SU-DHL-6 (cell line): ENCODE data around the gene AHRR.

Experiments used
- H2AFZ ChIP-seq: fragments of 200-600 bp; sonication (generic); 2 replicates; pipeline ENCODE4 v1.6.1; 2014; ENCODE audit warnings: low read depth, mild to moderate bottlenecking, moderate library complexity, mixed read lengths, antibody characterized with exemption, low read length; ENCODE audit not compliant: severe bottlenecking
- H3F3A ChIP-seq: fragments of 200-600 bp; shearing (Covaris generic); 2 replicates; pipeline ENCODE4 v1.6.0; 2016; ENCODE audit warnings: antibody characterized with exemption, mild to moderate bottlenecking; ENCODE audit not compliant: insufficient read depth
- H3K27ac ChIP-seq: fragments of 200-600 bp; sonication (generic); 2 replicates; pipeline ENCODE4 v1.5.1; 2016; ENCODE audit warnings: low read depth, mild to moderate bottlenecking, low read length, moderate library complexity, mixed read lengths
- H3K27me3 ChIP-seq: fragments of 200-600 bp; sonication (generic), shearing (Covaris generic); 2 replicates; pipeline ENCODE4 v1.6.0; 2014; ENCODE audit warnings: mild to moderate bottlenecking, low read length
- H3K36me3 ChIP-seq: fragments of 200-600 bp; sonication (generic); 2 replicates; pipeline ENCODE4 v1.6.1; 2014; ENCODE audit warnings: mild to moderate bottlenecking, low read length, mixed read lengths
- H3K4me2 ChIP-seq: fragments of 300-600, 200-600 bp; shearing (Covaris generic), sonication (generic); 2 replicates; pipeline ENCODE4 v1.6.0; 2014; ENCODE audit warnings: low read length, low read depth, mild to moderate bottlenecking; ENCODE audit not compliant: poor library complexity, severe bottlenecking
- H3K4me3 ChIP-seq: fragments of 200-600 bp; sonication (generic); 2 replicates; pipeline ENCODE4 v1.5.1; 2014; ENCODE audit warnings: antibody characterized with exemption, low read length, mild to moderate bottlenecking, mixed read lengths; ENCODE audit not compliant: insufficient read depth, poor library complexity, severe bottlenecking
- H3K79me2 ChIP-seq: fragments of 200-600 bp; sonication (generic); 2 replicates; pipeline ENCODE4 v1.6.1; 2014; ENCODE audit warnings: mild to moderate bottlenecking, low read length, moderate library complexity; ENCODE audit not compliant: insufficient read depth
- H3K9ac ChIP-seq: fragments of 200-600 bp; sonication (generic); 2 replicates; pipeline ENCODE4 v1.7.0; 2014; ENCODE audit warnings: mild to moderate bottlenecking, low read length
- H3K9me2 ChIP-seq: fragments of 200-600 bp; sonication (generic); replicated peaks from 2 replicates; pipeline ENCODE4 v1.6.1; 2014; ENCODE audit warnings: low read length; ENCODE audit not compliant: insufficient read depth
- H3K9me3 ChIP-seq: fragments of 200-600 bp; sonication (generic); 2 replicates; pipeline ENCODE4 v1.6.1; 2014; ENCODE audit warnings: low read length, mixed read lengths; ENCODE audit not compliant: insufficient read depth
- H4K20me1 ChIP-seq: fragments of 200-600 bp; sonication (generic); 2 replicates; pipeline ENCODE4 v1.6.1; 2014; ENCODE audit warnings: low read depth, mild to moderate bottlenecking, antibody characterized with exemption, low read length, moderate library complexity, mixed read lengths
- CTCF ChIP-seq: fragments of 200-600 bp; sonication (generic); IDR thresholded peaks from one replicate; pipeline ENCODE4 v1.5.1; 2017; ENCODE audit warnings: antibody characterized with exemption, mild to moderate bottlenecking, low read length, moderate library complexity; ENCODE audit not compliant: insufficient read depth, poor library complexity, severe bottlenecking
- EZH2phosphoT487 ChIP-seq: fragments of 200-600 bp; sonication (generic), shearing (Covaris generic); conservative IDR thresholded peaks from 2 replicates; pipeline ENCODE4 v1.6.1; 2018; ENCODE audit warnings: mild to moderate bottlenecking, antibody characterized with exemption, low read length, moderate library complexity, mixed read lengths

AHRR gene

GRCh38 chr5:313806-314376 is 7.6 kb upstream of the AHRR start:
- no peak overlapping the region for H3K4me2 ChIP-seq
- no peaks in the 10 kb centered on the region for H3K9me3 ChIP-seq
- H3K36me3 ChIP-seq, result no peaks in the 10 kb centered on the region
- no peaks in the 10 kb centered on the region for H3K9me2 ChIP-seq
- H3K79me2 ChIP-seq, result peaks cover 3% of the 10 kb centered on the region
- H3K27me3 ChIP-seq, result no peaks in the 10 kb centered on the region
- TF ChIP-seq CTCF (no peak), EZH2phosphoT487 (no peak)
- H3K9ac ChIP-seq, result no peak overlapping the region
- no peak overlapping the region for H2AFZ ChIP-seq
- H4K20me1 ChIP-seq, result no peaks in the 10 kb centered on the region; the same call in 1 of the 2 replicates
- no peak overlapping the region for H3K27ac ChIP-seq
- H3K4me3 ChIP-seq, result no peak overlapping the region
- no peaks in the 10 kb centered on the region for H3F3A ChIP-seq

GRCh38 chr5:314676-315487 is 6.6 kb upstream of the AHRR start:
- Histone ChIP-seq H3K9me3 (no peaks in the 10 kb centered on the region), H3K4me3 (no peak overlapping the region), H3K9ac (no peak overlapping the region), H3F3A (0 out of 2 replicates have a peak, but pooled peaks cover 3% of the 10 kb centered on the region), H3K79me2 (no peaks in the 10 kb centered on the region; the same call in 1 of the 2 replicates), H4K20me1 (no peaks in the 10 kb centered on the region; the same call in 1 of the 2 replicates), H3K9me2 (no peaks in the 10 kb centered on the region), H2AFZ (no peak overlapping the region), H3K36me3 (no peaks in the 10 kb centered on the region), H3K27me3 (no peaks in the 10 kb centered on the region), H3K27ac (no peak overlapping the region), H3K4me2 (no peak overlapping the region)
- TF ChIP-seq CTCF (no peak), EZH2phosphoT487 (no peak)

- no peak overlapping the region for H2AFZ ChIP-seq
- H3K27me3 ChIP-seq, result no peaks in the 10 kb centered on the region
- no peaks in the 10 kb centered on the region for H3K9me3 ChIP-seq
- no peak overlapping the region for H3K27ac ChIP-seq
- no peak overlapping the region for H3K4me2 ChIP-seq
- no peak for TF ChIP-seq CTCF
- TF ChIP-seq EZH2phosphoT487, result no peak
- H3K36me3 ChIP-seq, result no peaks in the 10 kb centered on the region
- 0 out of 2 replicates have a peak, but pooled peaks cover 3% of the 10 kb centered on the region for H3F3A ChIP-seq
- no peak overlapping the region for H3K9ac ChIP-seq
- H4K20me1 ChIP-seq, result no peaks in the 10 kb centered on the region; the same call in 1 of the 2 replicates
- H3K9me2 ChIP-seq, result no peaks in the 10 kb centered on the region
- H3K4me3 ChIP-seq, result no peak overlapping the region
- H3K79me2 ChIP-seq, result no peaks in the 10 kb centered on the region; the same call in 1 of the 2 replicates
Observed at GRCh38 chr5:315488-316209, 5.9 kb upstream of the AHRR start.
